Endothelial cell (in vitro differentiated cells): Measurements from ENCODE around the gene HSPH1. TPM values are rescaled to one million over a fixed set of nuclear protein-coding genes. Genes with fewer than 3 reads are reported as not detected.

Source experiments
- DNase-seq: peaks from one replicate; pipeline ENCODE4 v3.0.0; 2021; ENCODE audit warnings: low spot score
- H3K27ac Mint-ChIP-seq: one replicate; pipeline ENCODE4 v1.8.0; 2021; ENCODE audit warnings: mixed read lengths, inconsistent platforms; ENCODE audit not compliant: unreplicated experiment
- H3K27me3 Mint-ChIP-seq: one replicate; pipeline ENCODE4 v1.8.0; 2021; ENCODE audit warnings: mild to moderate bottlenecking, moderate library complexity, mixed read lengths, inconsistent platforms; ENCODE audit not compliant: unreplicated experiment
- H3K36me3 Mint-ChIP-seq: one replicate; pipeline ENCODE4 v1.8.0; 2021; ENCODE audit warnings: mild to moderate bottlenecking, low read depth, mixed read lengths, inconsistent platforms; ENCODE audit not compliant: unreplicated experiment
- H3K4me1 Mint-ChIP-seq: one replicate; pipeline ENCODE4 v1.8.0; 2021; ENCODE audit warnings: mild to moderate bottlenecking, mixed read lengths, inconsistent platforms; ENCODE audit not compliant: unreplicated experiment
- H3K4me3 Mint-ChIP-seq: one replicate; pipeline ENCODE4 v1.8.0; 2021; ENCODE audit warnings: mild to moderate bottlenecking, mixed read lengths, inconsistent platforms; ENCODE audit not compliant: unreplicated experiment
- H3K9me3 Mint-ChIP-seq: one replicate; pipeline ENCODE4 v1.8.0; 2021; ENCODE audit warnings: mixed read lengths, inconsistent platforms; ENCODE audit not compliant: unreplicated experiment
- total RNA-seq: library from RNA; stranded (reverse); fragmentation: NEBNext Ultra II Directional; extraction: Animal tissue kit (Norgen Biotek cat#: 25700); gene quantifications from one replicate; pipeline ENCODE4 v1.2.1, GENCODE V29; 2021; ENCODE audit not compliant: unreplicated experiment
- TF ChIP-seq, protein P1 (sequence below): fragments of 200-600 bp; sonication (generic); IDR thresholded peaks from one replicate; pipeline ENCODE4 v1.5.0; 2021; ENCODE audit warnings: antibody characterized with exemption; ENCODE audit not compliant: unreplicated experiment

The HSPH1 gene
- total RNA-seq, 1 donor from 2014 or later: 43.9 TPM

DNA sequence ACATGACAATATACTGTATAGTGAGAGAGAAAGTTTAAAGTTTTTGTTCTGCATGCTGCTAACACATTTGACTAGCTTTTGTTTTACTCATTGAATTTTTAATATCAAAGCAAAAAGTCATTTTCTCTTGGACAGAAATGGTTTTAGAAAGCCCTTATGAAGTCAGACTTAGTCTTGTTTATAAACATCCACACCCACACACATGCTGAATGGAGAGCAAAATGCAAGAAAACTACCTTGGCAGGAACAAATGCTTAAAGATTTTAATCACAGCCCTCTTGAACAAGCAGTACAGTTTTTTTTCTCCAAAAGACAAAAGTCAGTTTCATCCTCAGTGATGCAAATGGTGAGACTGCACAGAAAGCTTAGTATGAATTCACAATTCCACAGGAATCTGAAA, 25.0 kb downstream of the HSPH1 start:
- Mint-ChIP-seq H3K36me3 (peaks cover 10% of the 10 kb centered on the region), H3K4me3 (no peak overlapping the region), H3K9me3 (no peaks in the 10 kb centered on the region)

GRCh38 chr13:31134039-31134711, 27.5 kb downstream of the HSPH1 start:
- Mint-ChIP-seq H3K9me3 (no peaks in the 10 kb centered on the region), H3K4me3 (no peak overlapping the region), H3K27ac (no peak overlapping the region), H3K4me1 (no peaks in the 10 kb centered on the region), H3K36me3 (peaks cover 10% of the 10 kb centered on the region), H3K27me3 (no peaks in the 10 kb centered on the region)
- no peak for DNase-seq
- TF ChIP-seq, protein P1, sequence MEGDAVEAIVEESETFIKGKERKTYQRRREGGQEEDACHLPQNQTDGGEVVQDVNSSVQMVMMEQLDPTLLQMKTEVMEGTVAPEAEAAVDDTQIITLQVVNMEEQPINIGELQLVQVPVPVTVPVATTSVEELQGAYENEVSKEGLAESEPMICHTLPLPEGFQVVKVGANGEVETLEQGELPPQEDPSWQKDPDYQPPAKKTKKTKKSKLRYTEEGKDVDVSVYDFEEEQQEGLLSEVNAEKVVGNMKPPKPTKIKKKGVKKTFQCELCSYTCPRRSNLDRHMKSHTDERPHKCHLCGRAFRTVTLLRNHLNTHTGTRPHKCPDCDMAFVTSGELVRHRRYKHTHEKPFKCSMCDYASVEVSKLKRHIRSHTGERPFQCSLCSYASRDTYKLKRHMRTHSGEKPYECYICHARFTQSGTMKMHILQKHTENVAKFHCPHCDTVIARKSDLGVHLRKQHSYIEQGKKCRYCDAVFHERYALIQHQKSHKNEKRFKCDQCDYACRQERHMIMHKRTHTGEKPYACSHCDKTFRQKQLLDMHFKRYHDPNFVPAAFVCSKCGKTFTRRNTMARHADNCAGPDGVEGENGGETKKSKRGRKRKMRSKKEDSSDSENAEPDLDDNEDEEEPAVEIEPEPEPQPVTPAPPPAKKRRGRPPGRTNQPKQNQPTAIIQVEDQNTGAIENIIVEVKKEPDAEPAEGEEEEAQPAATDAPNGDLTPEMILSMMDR: no peak

More for the DNA sequence above, 25.0 kb downstream of the HSPH1 start:
- Mint-ChIP-seq H3K27ac (no peak overlapping the region), H3K27me3 (no peaks in the 10 kb centered on the region), H3K4me1 (no peaks in the 10 kb centered on the region)
- DNase-seq: no peak
- TF ChIP-seq, protein P1: no peak

DNA sequence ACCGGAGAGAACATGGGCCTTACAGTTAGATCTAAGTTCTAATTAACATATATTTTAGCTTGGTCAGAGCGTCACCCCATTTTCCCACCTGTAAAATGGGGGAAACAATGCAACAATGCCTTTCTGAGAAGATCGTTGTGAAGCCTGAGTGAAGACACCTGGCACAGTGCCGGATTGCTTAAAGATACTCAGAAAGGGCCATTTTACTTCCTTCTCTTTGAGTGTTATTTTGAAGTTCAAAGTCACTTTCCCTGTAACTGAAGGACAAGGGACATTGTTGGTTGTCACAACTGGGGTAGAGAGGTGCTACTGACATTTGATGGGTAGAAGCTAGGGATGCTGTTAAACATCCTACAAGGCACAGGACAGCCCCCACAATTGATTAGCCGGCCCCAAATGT, 28.1 kb downstream of the HSPH1 start:
- Mint-ChIP-seq H3K27me3 (no peaks in the 10 kb centered on the region), H3K4me3 (no peak overlapping the region), H3K9me3 (no peaks in the 10 kb centered on the region)

GRCh38 chr13:31131470-31131961, 30.2 kb downstream of the HSPH1 start:
- TF ChIP-seq, protein P1: no peak
- no peaks in the 10 kb centered on the region for H3K9me3 Mint-ChIP-seq
- peaks cover 5% of the 10 kb centered on the region for H3K36me3 Mint-ChIP-seq
- no peaks in the 10 kb centered on the region for H3K4me1 Mint-ChIP-seq
- no peak for DNase-seq
- H3K4me3 Mint-ChIP-seq: no peak overlapping the region
- no peaks in the 10 kb centered on the region for H3K27me3 Mint-ChIP-seq
- H3K27ac Mint-ChIP-seq: no peak overlapping the region

More for the DNA sequence above, 28.1 kb downstream of the HSPH1 start:
- H3K27ac Mint-ChIP-seq: no peak overlapping the region
- TF ChIP-seq, protein P1: no peak
- no peak for DNase-seq
- H3K36me3 Mint-ChIP-seq: peaks cover 10% of the 10 kb centered on the region
- H3K4me1 Mint-ChIP-seq: no peaks in the 10 kb centered on the region

DNA sequence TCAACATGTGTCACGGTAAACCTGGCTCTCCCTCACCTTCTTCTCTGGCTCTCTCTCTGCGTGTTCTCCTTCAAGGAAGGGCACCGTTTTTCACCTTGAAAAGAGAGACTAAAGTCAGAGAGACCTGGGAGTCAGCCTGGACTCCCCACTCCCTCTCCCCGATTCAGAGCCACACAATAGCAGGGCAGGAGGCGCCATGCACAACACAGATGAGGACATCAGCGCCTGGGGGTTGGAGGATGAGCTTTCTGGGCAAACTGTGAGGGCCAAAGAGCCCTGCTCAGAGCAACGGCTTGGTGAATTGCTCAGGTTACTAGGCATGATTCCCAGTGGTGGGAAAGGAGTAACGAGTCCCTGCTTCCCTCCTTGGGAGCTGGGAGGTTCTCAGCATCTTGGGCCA, 32.3 kb downstream of the HSPH1 start:
- Mint-ChIP-seq H3K9me3 (no peaks in the 10 kb centered on the region), H3K36me3 (peaks cover 9% of the 10 kb centered on the region), H3K27ac (no peak overlapping the region), H3K4me1 (no peaks in the 10 kb centered on the region), H3K27me3 (no peaks in the 10 kb centered on the region), H3K4me3 (no peak overlapping the region)
- TF ChIP-seq, protein P1: no peak
- DNase-seq: no peak
